ENCODE results near the gene GTPBP3. TPM values are rescaled to one million over a fixed set of nuclear protein-coding genes. Genes with fewer than 3 reads are reported as not detected.

GTPBP3 gene
- total and polyA plus RNA-seq, 2 of the 13 experiments (the other 11 are each of a cell fraction or from before 2014, with no cell fraction given), result 17.5 to 30.0 TPM

DNA sequence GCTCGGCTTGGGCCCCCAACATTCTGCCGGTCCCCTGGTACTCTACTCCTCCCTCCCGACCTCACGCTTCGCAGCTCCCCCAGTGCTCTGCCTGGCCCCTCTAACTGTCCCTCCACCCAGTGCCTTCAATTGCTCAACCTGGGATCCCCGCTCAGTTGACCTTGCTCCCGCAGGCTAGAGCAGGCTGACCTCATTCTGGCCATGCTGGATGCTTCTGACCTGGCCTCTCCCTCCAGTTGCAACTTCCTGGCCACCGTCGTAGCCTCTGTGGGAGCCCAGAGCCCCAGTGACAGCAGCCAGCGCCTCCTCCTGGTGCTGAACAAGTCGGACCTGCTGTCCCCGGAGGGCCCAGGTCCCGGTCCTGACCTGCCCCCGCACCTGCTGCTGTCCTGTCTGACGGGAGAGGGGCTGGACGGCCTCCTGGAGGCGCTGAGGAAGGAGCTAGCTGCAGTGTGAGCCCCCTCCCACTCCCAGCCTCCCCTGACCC lies 3.6 kb downstream of the GTPBP3 start (continued):
- TF ChIP-seq ZNF460 (CRISPR knock-in tag; IDR thresholded peaks at IDR 0.05; ENCODE audit: borderline replicate concordance) (no peak), ZNF431 (CRISPR knock-in tag; IDR thresholded peaks at IDR 0.05; ENCODE audit: borderline replicate concordance, low read depth) (no peak), ZNF292 (CRISPR knock-in tag; IDR thresholded peaks at IDR 0.05; ENCODE audit: borderline replicate concordance, low read depth) (no peak), RFX5 (IDR thresholded peaks at IDR 0.05; ENCODE audit: low read depth, low read length) (no peak), NFYC (CRISPR knock-in tag; IDR thresholded peaks at IDR 0.05) (no peak), HIVEP1 (CRISPR knock-in tag; IDR thresholded peaks at IDR 0.05) (peak; percentile 53; the same call in 1 of the 2 replicates), FOXK1 (CRISPR knock-in tag; IDR thresholded peaks at IDR 0.05; ENCODE audit: borderline replicate concordance, low read depth) (no peak), NR2F6 (IDR thresholded peaks at IDR 0.05) (peak; percentile 62; the same call in 1 of the 2 replicates), NR2F6 (CRISPR knock-in tag; IDR thresholded peaks at IDR 0.05) (peak; percentile 90), POLR2AphosphoS2 (IDR thresholded peaks at IDR 0.05; ENCODE audit: low read depth, low read length) (no peak), MED13 (CRISPR knock-in tag; IDR thresholded peaks at IDR 0.05) (no peak), FOSL2 (CRISPR knock-in tag; IDR thresholded peaks at IDR 0.05) (peak; percentile 27; the same call in 1 of the 2 replicates), TBP (CRISPR knock-in tag; IDR thresholded peaks at IDR 0.05) (no peak), U2AF1 (optimal IDR thresholded peaks at IDR 0.05; ENCODE audit: low read depth, low read length) (no peak), MLLT10 (CRISPR knock-in tag; IDR thresholded peaks at IDR 0.05) (no peak), MAZ (IDR thresholded peaks at IDR 0.05; ENCODE audit: borderline replicate concordance, low read depth, low read length) (peak; percentile 30; the same call in 1 of the 2 replicates), MAZ (CRISPR knock-in tag; IDR thresholded peaks at IDR 0.05; ENCODE audit: low read depth) (peak; percentile 88), KMT2B (CRISPR knock-in tag; IDR thresholded peaks at IDR 0.05) (peak; percentile 26; the same call in 1 of the 2 replicates), DNMT3B (CRISPR knock-in tag; conservative IDR thresholded peaks at IDR 0.05) (no peak), ATF7-NPFF (CRISPR knock-in tag; IDR thresholded peaks at IDR 0.05; ENCODE audit: low read depth) (no peak), CHD4 (IDR thresholded peaks at IDR 0.05; ENCODE audit: borderline replicate concordance, low read length) (no peak), NFKB2 (CRISPR knock-in tag; IDR thresholded peaks at IDR 0.05; ENCODE audit: borderline replicate concordance) (no peak; the same call in 1 of the 2 replicates), SIX4 (CRISPR knock-in tag; IDR thresholded peaks at IDR 0.05) (no peak), ZBTB1 (CRISPR knock-in tag; IDR thresholded peaks at IDR 0.05; ENCODE audit: borderline replicate concordance) (no peak), SPEN (CRISPR knock-in tag; IDR thresholded peaks at IDR 0.05; ENCODE audit: low read depth) (0 out of 2 replicates have a peak, but pooled peaks have one; percentile 68), CBX1 (IDR thresholded peaks at IDR 0.05; ENCODE audit: low read depth) (no peak)
- TF ChIP-seq, protein P1, sequence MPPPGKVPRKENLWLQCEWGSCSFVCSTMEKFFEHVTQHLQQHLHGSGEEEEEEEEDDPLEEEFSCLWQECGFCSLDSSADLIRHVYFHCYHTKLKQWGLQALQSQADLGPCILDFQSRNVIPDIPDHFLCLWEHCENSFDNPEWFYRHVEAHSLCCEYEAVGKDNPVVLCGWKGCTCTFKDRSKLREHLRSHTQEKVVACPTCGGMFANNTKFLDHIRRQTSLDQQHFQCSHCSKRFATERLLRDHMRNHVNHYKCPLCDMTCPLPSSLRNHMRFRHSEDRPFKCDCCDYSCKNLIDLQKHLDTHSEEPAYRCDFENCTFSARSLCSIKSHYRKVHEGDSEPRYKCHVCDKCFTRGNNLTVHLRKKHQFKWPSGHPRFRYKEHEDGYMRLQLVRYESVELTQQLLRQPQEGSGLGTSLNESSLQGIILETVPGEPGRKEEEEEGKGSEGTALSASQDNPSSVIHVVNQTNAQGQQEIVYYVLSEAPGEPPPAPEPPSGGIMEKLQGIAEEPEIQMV (CRISPR knock-in tag; IDR thresholded peaks at IDR 0.05; ENCODE audit: low read depth), result 0 out of 2 replicates have a peak, but pooled peaks have one; percentile 60
- TF ChIP-seq, protein P2, sequence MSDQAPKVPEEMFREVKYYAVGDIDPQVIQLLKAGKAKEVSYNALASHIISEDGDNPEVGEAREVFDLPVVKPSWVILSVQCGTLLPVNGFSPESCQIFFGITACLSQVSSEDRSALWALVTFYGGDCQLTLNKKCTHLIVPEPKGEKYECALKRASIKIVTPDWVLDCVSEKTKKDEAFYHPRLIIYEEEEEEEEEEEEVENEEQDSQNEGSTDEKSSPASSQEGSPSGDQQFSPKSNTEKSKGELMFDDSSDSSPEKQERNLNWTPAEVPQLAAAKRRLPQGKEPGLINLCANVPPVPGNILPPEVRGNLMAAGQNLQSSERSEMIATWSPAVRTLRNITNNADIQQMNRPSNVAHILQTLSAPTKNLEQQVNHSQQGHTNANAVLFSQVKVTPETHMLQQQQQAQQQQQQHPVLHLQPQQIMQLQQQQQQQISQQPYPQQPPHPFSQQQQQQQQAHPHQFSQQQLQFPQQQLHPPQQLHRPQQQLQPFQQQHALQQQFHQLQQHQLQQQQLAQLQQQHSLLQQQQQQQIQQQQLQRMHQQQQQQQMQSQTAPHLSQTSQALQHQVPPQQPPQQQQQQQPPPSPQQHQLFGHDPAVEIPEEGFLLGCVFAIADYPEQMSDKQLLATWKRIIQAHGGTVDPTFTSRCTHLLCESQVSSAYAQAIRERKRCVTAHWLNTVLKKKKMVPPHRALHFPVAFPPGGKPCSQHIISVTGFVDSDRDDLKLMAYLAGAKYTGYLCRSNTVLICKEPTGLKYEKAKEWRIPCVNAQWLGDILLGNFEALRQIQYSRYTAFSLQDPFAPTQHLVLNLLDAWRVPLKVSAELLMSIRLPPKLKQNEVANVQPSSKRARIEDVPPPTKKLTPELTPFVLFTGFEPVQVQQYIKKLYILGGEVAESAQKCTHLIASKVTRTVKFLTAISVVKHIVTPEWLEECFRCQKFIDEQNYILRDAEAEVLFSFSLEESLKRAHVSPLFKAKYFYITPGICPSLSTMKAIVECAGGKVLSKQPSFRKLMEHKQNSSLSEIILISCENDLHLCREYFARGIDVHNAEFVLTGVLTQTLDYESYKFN (CRISPR knock-in tag; conservative IDR thresholded peaks at IDR 0.05), result peak; percentile 82
